ENCODE measurements around the gene DDHD1.

The DDHD1 gene

DNA sequence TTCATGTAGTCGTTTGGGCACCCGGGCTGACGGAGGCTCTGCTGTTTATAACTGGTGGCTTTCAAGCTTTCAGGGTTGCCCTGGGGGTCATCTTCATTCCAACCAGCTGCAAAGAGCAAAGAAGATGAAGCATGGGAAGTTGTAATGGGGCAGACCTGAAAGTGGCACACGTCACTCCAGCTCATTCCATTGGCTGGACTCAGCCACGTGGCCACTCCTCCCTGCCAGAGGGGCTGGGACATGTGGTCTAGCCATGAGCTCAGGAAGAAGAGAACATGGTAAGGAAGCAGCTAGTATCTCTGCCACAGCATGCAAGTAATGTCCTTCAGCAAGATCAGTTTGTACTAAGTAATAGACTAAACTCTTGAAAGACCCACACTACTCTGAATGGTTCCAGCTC is 150.5 kb downstream of the DDHD1 start:
- H3K9me3 Mint-ChIP-seq: no peaks in the 10 kb centered on the region
- ATAC-seq (replicated peaks): no peak
- H3K27me3 Mint-ChIP-seq: peaks cover 21 to 39% of the 10 kb centered on the region in 2 donors
- no peaks in the 10 kb centered on the region for H3K4me1 Mint-ChIP-seq (ENCODE audit: low read depth in 2 of 2)
- H3K4me3 Mint-ChIP-seq: no peak overlapping the region
- no peak overlapping the region for H3K27ac Mint-ChIP-seq
- no peaks in the 10 kb centered on the region for H3K36me3 Mint-ChIP-seq (ENCODE audit: insufficient read depth)
- no peak for DNase-seq

GRCh38 chr14:53001787-53002378 is 151.2 kb downstream of the DDHD1 start:
- H3K4me1 Mint-ChIP-seq (ENCODE audit: low read depth in 2 of 2): no peaks in the 10 kb centered on the region
- no peaks in the 10 kb centered on the region for H3K36me3 Mint-ChIP-seq (ENCODE audit: insufficient read depth)
- H3K27ac Mint-ChIP-seq: no peak overlapping the region
- H3K9me3 Mint-ChIP-seq: no peaks in the 10 kb centered on the region
- no peak for DNase-seq
- no peak for ATAC-seq (replicated peaks)
- H3K4me3 Mint-ChIP-seq: no peak overlapping the region
- peaks cover 18 to 38% of the 10 kb centered on the region in 2 donors for H3K27me3 Mint-ChIP-seq

DNA sequence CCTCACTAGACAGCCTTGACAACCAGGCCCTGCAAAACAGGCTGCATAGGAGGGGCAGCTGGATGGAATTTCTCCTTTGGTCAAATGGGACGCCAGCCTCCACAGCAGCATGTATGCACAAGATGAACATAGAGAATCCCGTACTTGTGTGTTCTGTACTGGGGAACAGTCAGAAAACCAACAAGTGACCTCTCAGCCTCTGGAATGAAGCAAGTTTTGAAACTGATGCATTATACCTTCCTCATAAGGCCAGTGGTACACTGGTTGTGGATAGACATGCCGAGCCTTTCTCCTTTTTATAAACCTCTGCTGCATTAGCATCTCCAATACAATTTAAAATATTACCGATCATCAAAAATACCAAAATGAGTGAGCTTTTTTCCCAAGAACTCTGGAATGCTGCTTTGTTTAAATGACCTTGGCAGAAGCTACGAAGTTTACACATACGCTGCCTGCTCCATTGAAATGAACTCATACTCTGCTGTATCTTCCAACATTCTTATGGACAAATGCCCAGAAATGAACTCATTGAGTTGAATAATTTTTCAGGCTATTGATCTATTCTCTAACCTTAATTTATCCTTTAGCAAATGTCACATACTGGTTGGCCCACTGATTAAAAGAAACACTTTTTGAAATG is 154.6 kb downstream of the DDHD1 start:
- no peak overlapping the region for H3K4me3 Mint-ChIP-seq
- no peak overlapping the region for H3K27ac Mint-ChIP-seq
- H3K9me3 Mint-ChIP-seq: no peaks in the 10 kb centered on the region
- H3K4me1 Mint-ChIP-seq (ENCODE audit: low read depth in 2 of 2): no peaks in the 10 kb centered on the region
- peaks cover 20 to 36% of the 10 kb centered on the region in 2 donors for H3K27me3 Mint-ChIP-seq
- H3K36me3 Mint-ChIP-seq (ENCODE audit: insufficient read depth): no peaks in the 10 kb centered on the region
- DNase-seq: no peak
- no peak for ATAC-seq (replicated peaks)

DNA sequence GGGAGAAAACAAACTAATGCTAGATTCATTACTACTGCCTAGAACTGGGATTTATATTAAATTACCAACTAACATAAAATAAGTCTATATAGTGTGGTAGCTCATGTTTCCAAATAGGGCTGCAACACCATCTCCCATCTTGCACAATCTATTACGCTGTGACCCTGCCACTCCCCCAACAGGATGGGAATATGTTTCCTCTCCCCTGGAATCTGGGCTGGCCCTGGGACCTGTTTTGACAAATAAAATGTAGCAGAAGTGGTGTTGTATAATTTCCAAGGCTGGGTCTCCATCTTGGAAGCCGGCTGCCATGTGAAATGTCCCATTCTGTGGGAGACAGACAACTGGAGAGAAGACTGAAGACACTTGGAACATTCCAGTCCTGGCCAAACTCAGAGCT is 156.6 kb downstream of the DDHD1 start:
- no peaks in the 10 kb centered on the region for H3K36me3 Mint-ChIP-seq (ENCODE audit: insufficient read depth)
- no peak overlapping the region for H3K4me3 Mint-ChIP-seq
- no peak overlapping the region for H3K27ac Mint-ChIP-seq
- no peaks in the 10 kb centered on the region for H3K4me1 Mint-ChIP-seq (ENCODE audit: low read depth in 2 of 2)
- H3K9me3 Mint-ChIP-seq: no peaks in the 10 kb centered on the region
- peaks cover 27 to 47% of the 10 kb centered on the region in 2 donors for H3K27me3 Mint-ChIP-seq
- no peak for DNase-seq
- ATAC-seq (replicated peaks): no peak

DNA sequence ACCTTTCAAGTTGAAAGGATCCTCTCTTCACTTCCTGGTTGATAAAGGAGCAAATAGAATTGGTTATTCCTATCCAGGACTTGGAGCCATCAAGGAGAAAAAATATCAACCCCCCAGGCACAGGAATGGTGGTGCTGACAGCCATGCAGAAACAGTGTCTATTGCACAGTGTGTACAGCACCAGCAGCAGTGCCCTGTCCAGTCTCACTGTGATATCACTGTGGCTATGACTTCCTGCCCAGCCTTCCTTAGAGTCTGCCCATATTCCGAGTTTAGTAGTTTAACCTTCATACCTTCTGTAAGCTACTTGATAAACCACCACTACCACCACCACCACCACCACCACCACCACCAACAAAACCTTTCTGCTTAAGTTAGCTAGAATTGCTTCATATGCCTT is 157.1 kb downstream of the DDHD1 start:
- no peak overlapping the region for H3K4me3 Mint-ChIP-seq
- no peak overlapping the region for H3K27ac Mint-ChIP-seq
- no peaks in the 10 kb centered on the region for H3K9me3 Mint-ChIP-seq
- no peaks in the 10 kb centered on the region for H3K4me1 Mint-ChIP-seq (ENCODE audit: low read depth in 2 of 2)
- peaks cover 26 to 42% of the 10 kb centered on the region in 2 donors for H3K27me3 Mint-ChIP-seq
- DNase-seq: no peak
- no peaks in the 10 kb centered on the region for H3K36me3 Mint-ChIP-seq (ENCODE audit: insufficient read depth)
- no peak for ATAC-seq (replicated peaks)

- no peak overlapping the region for H3K4me3 Mint-ChIP-seq
- peaks cover 21 to 27% of the 10 kb centered on the region in 2 donors for H3K27me3 Mint-ChIP-seq
- no peaks in the 10 kb centered on the region for H3K36me3 Mint-ChIP-seq (ENCODE audit: insufficient read depth)
- ATAC-seq (replicated peaks) (no peak), DNase-seq (no peak)
- H3K9me3 Mint-ChIP-seq: no peaks in the 10 kb centered on the region
- no peak overlapping the region for H3K27ac Mint-ChIP-seq
- H3K4me1 Mint-ChIP-seq (ENCODE audit: low read depth in 2 of 2): no peaks in the 10 kb centered on the region
Measured at GRCh38 chr14:52992236-52992870, 160.8 kb downstream of the DDHD1 start.

GRCh38 chr14:52988139-52988538 is 165.0 kb downstream of the DDHD1 start:
- Mint-ChIP-seq H3K9me3 (no peaks in the 10 kb centered on the region), H3K4me1 (ENCODE audit: low read depth in 2 of 2) (no peaks in the 10 kb centered on the region), H3K27ac (no peak overlapping the region), H3K36me3 (ENCODE audit: insufficient read depth) (no peaks in the 10 kb centered on the region), H3K27me3 (peaks cover 17 to 19% of the 10 kb centered on the region in 2 donors), H3K4me3 (no peak overlapping the region)
- DNase-seq: no peak
- ATAC-seq (replicated peaks): no peak

- H3K4me1 Mint-ChIP-seq (ENCODE audit: low read depth in 2 of 2): no peaks in the 10 kb centered on the region
- no peak overlapping the region for H3K27ac Mint-ChIP-seq
- no peaks in the 10 kb centered on the region for H3K9me3 Mint-ChIP-seq
- no peak for DNase-seq
- peaks cover 11 to 13% of the 10 kb centered on the region in 2 donors for H3K27me3 Mint-ChIP-seq
- no peak overlapping the region for H3K4me3 Mint-ChIP-seq
- no peak for ATAC-seq (replicated peaks)
- H3K36me3 Mint-ChIP-seq (ENCODE audit: insufficient read depth): no peaks in the 10 kb centered on the region
Measured at GRCh38 chr14:52987514-52987913, 165.6 kb downstream of the DDHD1 start.

DNA sequence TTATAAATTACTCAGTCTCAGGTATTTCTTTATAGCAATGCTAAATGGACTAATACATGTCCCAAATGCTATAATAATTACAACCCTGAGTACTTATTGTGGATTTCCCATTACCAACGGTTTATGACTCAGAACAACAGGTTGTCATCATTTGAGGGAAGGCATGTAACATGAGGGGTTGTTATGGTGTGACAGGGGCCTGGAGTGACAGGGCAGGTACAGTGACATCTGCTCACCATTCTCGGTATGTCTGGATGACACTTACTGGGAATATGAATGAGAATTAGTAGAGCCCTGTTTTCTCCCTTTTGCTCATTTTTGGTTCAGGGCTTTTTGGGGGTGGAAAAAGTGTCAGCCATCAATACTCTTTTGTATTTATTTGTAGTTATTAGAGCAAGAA is 166.1 kb downstream of the DDHD1 start:
- H3K9me3 Mint-ChIP-seq: no peaks in the 10 kb centered on the region
- no peak overlapping the region for H3K4me3 Mint-ChIP-seq
- DNase-seq: no peak
- no peak for ATAC-seq (replicated peaks)
- peaks cover 10 to 11% of the 10 kb centered on the region in 2 donors for H3K27me3 Mint-ChIP-seq
- no peaks in the 10 kb centered on the region for H3K36me3 Mint-ChIP-seq (ENCODE audit: insufficient read depth)
- H3K4me1 Mint-ChIP-seq (ENCODE audit: low read depth in 2 of 2): no peaks in the 10 kb centered on the region
- no peak overlapping the region for H3K27ac Mint-ChIP-seq
